ENCODE measurements around the gene RTN3.
"Not testable (repeated sequence)": the region's sequence is repeated elsewhere in the genome, so short reads cannot be mapped to it uniquely, and the experiment has no call there.

Gene RTN3

GRCh38 chr11:63682066-63683021 lies 1.0 kb downstream of the RTN3 start:
- DNase-seq = no peak

- no peak for DNase-seq
Measured at GRCh38 chr11:63683133-63683991, 2.1 kb downstream of the RTN3 start.

- not testable (repeated sequence) for DNase-seq
Measured at GRCh38 chr11:63685158-63685721, 3.9 kb downstream of the RTN3 start.

GRCh38 chr11:63686926-63687325 lies 5.6 kb downstream of the RTN3 start:
- DNase-seq = no peak

GRCh38 chr11:63687845-63688244 lies 6.5 kb downstream of the RTN3 start:
- DNase-seq = no peak

GRCh38 chr11:63694596-63694995 lies 13.3 kb downstream of the RTN3 start:
- DNase-seq = no peak

- no peak for DNase-seq
Measured at GRCh38 chr11:63698976-63699733, 17.9 kb downstream of the RTN3 start.

- no peak for DNase-seq
Measured at GRCh38 chr11:63699896-63700295, 18.6 kb downstream of the RTN3 start.

GRCh38 chr11:63705526-63705925 lies 24.2 kb downstream of the RTN3 start:
- DNase-seq = no peak

- no peak for DNase-seq
Measured at GRCh38 chr11:63708764-63709163, 27.5 kb downstream of the RTN3 start.

- DNase-seq = no peak
Measured at GRCh38 chr11:63709336-63709884, 28.1 kb downstream of the RTN3 start.

GRCh38 chr11:63710476-63711217 lies 29.3 kb downstream of the RTN3 start:
- DNase-seq = no peak

- no peak for DNase-seq
Measured at GRCh38 chr11:63711838-63712237, 30.5 kb downstream of the RTN3 start.

- no peak for DNase-seq
Measured at GRCh38 chr11:63713766-63714165, 32.5 kb downstream of the RTN3 start.

GRCh38 chr11:63716046-63716445 lies 34.7 kb downstream of the RTN3 start:
- no peak for DNase-seq

GRCh38 chr11:63719001-63719400 lies 37.7 kb downstream of the RTN3 start:
- DNase-seq = no peak

GRCh38 chr11:63719987-63720386 lies 38.7 kb downstream of the RTN3 start:
- DNase-seq = no peak

GRCh38 chr11:63720611-63721010 lies 39.3 kb downstream of the RTN3 start:
- no peak for DNase-seq

GRCh38 chr11:63729326-63729725 lies 48.0 kb downstream of the RTN3 start:
- no peak for DNase-seq

- no peak for DNase-seq
Measured at GRCh38 chr11:63736864-63737263, 55.6 kb downstream of the RTN3 start.

- DNase-seq = no peak
Measured at GRCh38 chr11:63737718-63738117, 56.4 kb downstream of the RTN3 start.
